ENCODE data around the gene GRIN2A. TPM values are rescaled to one million over a fixed set of nuclear protein-coding genes. Genes with fewer than 3 reads are reported as not detected.

Gene GRIN2A
- total RNA-seq: under 0.01 and 0.28 TPM in 2 replicates

DNA sequence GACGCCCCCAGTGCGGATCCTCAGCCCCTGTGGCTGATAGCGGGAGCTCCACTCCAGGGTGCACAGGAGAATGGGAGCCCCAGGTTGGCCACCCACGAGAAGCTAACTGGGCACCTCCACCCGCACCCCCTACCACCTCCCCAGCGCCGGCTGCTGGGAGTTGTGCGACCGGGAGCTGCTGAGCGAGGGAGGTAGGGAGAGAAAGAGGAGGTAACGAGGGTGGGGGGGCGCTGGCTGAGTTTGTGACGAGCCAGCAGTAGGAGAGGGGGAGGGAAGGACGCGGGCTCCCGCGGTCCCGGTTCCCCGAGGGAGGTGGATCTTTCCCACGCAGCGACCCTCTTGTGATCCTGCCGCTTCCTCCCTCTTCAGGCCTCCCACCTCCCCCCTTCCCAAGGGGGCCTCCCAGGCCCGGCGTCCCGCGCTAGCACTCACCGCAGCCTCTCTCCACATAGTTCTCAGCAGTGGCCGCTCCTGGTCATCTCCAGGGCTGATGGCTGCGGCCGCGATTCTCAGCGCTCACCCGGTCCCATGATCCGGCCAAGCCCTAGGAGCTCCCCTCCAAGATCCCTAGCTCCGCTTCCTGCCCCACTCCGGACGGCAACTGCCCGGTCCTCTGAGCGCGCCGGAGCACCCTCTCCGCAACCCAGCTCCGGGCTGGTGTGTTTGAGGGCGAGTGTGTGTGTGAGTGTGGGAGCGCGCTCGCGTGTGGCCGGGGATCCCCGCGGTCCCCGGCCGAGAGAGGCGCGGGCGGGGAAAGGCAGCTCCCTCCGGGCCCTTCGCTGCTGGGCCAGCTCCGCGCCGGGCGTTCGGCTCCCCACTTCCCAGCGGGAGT, at the start of gene GRIN2A:
Gene GRIN2A, minus strand, starts transcription at position 207 of the 832 bp plus-strand sequence. CDS start 2,017 bp downstream, outside the sequence.

Other genes with a start within 250 kb of the GRIN2A start
- 1.2 and 3.7 TPM in 2 replicates for gene ATF7IP2, start 203.6 kb upstream of the GRIN2A start, total RNA-seq

Data from regular cardiac myocyte (primary cell).